Measurements from ENCODE around the gene DYNC2H1. TPM values are rescaled to one million over a fixed set of nuclear protein-coding genes. Genes with fewer than 3 reads are reported as not detected.
"Not testable (repeated sequence)": the region's sequence is repeated elsewhere in the genome, so short reads cannot be mapped to it uniquely, and the experiment has no call there.

Gene DYNC2H1
- polyA plus RNA-seq, 1 donor, result 9.9 TPM

- DNase-seq, result no peak
Measured at GRCh38 chr11:103294516-103294915, 185.3 kb downstream of the DYNC2H1 start.

- no peak for DNase-seq
Measured at GRCh38 chr11:103295704-103296103, 186.5 kb downstream of the DYNC2H1 start.

GRCh38 chr11:103297900-103298299 is 188.7 kb downstream of the DYNC2H1 start:
- no peak for DNase-seq

GRCh38 chr11:103315248-103315647 is 206.0 kb downstream of the DYNC2H1 start:
- DNase-seq, result no peak

GRCh38 chr11:103317118-103317517 is 207.9 kb downstream of the DYNC2H1 start:
- DNase-seq, result no peak

GRCh38 chr11:103322821-103323220 is 213.6 kb downstream of the DYNC2H1 start:
- DNase-seq, result peak; percentile 14

GRCh38 chr11:103325686-103326069 is 216.5 kb downstream of the DYNC2H1 start:
- no peak for DNase-seq

GRCh38 chr11:103326070-103326794 is 217.0 kb downstream of the DYNC2H1 start:
- DNase-seq, result peak; percentile 11

GRCh38 chr11:103327721-103328120 is 218.5 kb downstream of the DYNC2H1 start:
- no peak for DNase-seq

GRCh38 chr11:103332409-103332808 is 223.2 kb downstream of the DYNC2H1 start:
- DNase-seq, result no peak

- no peak for DNase-seq
Measured at GRCh38 chr11:103338621-103339484, 229.6 kb downstream of the DYNC2H1 start.

- no peak for DNase-seq
Measured at GRCh38 chr11:103339485-103339857, 230.2 kb downstream of the DYNC2H1 start.

GRCh38 chr11:103340956-103341355 is 231.7 kb downstream of the DYNC2H1 start:
- no peak for DNase-seq

- DNase-seq, result no peak
Measured at GRCh38 chr11:103344886-103345285, 235.7 kb downstream of the DYNC2H1 start.

GRCh38 chr11:103349595-103349994 is 240.4 kb downstream of the DYNC2H1 start:
- no peak for DNase-seq

GRCh38 chr11:103354656-103355055 is 245.4 kb downstream of the DYNC2H1 start:
- DNase-seq, result no peak

GRCh38 chr11:103358251-103358650 is 249.0 kb downstream of the DYNC2H1 start:
- no peak for DNase-seq

- no peak for DNase-seq
Measured at GRCh38 chr11:103359216-103359615, 250.0 kb downstream of the DYNC2H1 start.

- DNase-seq, result no peak
Measured at GRCh38 chr11:103364687-103365086, 255.5 kb downstream of the DYNC2H1 start.

- no peak for DNase-seq
Measured at GRCh38 chr11:103367650-103368049, 258.4 kb downstream of the DYNC2H1 start.

GRCh38 chr11:103368145-103368544 is 258.9 kb downstream of the DYNC2H1 start:
- no peak for DNase-seq

GRCh38 chr11:103370076-103370475 is 260.9 kb downstream of the DYNC2H1 start:
- no peak for DNase-seq

GRCh38 chr11:103372906-103373305 is 263.7 kb downstream of the DYNC2H1 start:
- DNase-seq, result no peak

GRCh38 chr11:103374227-103374626 is 265.0 kb downstream of the DYNC2H1 start:
- not testable (repeated sequence) for DNase-seq
